Stimulated activated CD8-positive, alpha-beta memory T cell treated with anti-CD3 and anti-CD28 coated beads, Interleukin-4, amount 100 ng/mL, for 24 hours (primary cell): ENCODE results near the gene TK2.

Experiments used
- DNase-seq: peaks from one replicate; pipeline ENCODE4 v3.0.0-alpha.2; 2020; ENCODE audit warnings: low read depth

Gene TK2

DNA sequence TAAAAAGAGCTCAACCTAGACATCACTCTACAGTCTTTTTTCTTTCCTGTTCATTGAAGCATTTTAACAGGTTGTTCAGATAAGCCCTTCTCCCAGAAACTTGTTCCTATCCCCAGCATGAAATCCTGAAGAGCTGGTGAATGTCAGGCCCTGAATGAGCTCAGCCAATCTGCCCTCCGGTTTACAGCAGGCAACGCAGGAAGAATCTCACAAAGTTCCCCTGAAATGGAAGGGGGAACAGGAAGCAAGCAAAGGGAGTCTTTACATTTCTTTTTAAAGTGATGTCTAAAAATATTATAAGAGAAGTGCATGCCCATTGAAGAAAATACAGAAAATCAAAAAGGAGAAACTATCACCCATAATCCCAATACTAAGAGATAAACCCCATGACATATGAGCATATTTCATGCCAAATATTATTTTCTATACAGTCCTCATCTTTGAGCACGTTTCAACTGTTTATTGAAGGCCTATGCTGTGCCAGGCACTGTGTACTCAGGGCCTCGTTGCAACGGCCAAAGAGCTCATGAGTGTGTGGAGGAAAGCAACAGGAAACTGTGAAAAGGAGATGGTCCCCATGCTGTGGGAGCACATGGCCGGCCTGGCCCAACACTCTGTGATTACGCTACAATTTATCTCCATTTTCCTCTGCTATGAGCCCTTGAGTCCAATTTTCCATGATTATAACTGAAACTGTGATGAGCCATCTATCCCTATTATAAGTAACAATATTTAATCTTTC is 5.7 kb downstream of the TK2 start:
- DNase-seq, result no peak

DNA sequence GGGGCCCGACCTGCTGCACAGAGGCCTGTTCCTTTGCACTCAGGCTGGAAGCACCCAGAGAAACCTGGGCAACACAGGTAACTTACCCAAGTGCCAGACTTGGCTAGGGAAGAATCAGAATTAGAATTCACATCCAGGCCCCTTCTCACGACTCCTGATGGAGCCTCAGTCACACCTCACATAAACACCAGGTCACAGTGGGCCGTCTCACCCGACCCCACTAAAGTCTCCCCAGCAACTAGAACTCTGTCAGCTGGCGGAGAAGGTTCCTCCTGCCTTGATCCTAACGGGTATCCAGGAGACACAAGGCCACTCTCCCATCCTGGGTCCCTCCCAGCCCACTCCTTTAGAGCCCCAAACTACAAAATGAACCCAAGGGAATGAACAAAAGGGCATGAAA is 6.4 kb downstream of the TK2 start:
- no peak for DNase-seq

DNA sequence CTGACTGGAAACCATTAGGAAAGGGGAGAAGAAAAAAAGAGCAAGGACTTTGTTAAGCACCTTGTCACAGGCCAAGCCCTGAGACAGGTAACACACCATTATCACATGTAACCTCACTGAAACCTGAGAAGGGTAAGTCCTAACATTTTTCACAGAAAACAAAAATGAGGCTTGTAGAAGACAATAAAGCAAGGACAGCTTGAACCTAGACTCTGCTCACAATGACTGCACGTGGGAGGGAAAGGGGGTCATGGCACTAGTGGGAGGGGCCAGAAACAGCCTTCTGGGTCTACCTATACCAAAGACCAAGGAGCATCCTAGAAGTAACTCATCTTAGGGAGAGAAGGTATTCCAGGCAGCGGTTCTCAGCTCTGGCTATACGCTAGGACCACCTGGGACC is 7.5 kb downstream of the TK2 start:
- DNase-seq, result no peak

DNA sequence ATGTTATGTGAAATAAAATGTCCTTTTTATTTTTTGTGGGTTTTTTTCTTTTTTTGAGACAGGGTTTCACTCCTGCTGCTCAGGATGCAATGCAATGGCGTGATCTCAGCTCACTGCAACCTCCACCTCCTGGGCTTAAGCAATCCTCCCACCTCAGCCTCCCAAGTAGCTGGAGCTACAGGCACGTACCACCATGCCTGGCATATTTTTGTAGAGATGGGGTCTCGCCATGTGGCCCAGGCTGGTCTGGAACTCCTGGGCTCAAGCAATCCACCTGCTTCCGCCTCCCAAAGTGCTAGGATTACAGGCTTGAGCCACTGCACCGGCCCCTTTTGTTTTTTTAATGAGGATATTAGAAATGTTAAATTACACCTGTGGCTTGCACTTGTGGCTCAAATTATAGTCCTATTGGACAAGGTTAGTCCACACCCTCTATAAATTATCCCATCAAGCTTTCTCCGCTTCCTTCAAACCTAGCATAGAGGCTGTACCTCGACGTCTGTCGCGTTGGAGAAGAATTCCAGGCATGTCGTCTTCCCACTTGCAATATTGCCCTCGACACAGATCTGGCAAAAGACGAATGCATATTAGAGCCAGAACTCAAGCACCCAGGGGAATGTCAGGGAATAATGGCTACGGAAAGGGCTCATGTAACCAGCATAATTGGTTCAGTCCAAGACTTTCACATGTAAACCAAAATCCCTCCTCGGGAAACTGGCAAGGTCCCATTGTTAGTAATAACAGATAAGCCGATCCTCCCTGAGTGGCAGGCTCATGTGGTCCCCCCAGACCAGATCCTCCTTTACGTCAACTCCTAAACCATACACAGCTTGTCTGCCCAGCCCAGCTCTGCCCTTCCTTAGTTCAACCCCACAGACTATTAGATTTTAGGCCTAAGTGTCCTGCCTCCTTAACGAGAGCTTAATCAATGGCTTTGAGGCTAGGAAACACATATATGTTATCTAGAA is 8.2 kb downstream of the TK2 start:
- no peak for DNase-seq

DNA sequence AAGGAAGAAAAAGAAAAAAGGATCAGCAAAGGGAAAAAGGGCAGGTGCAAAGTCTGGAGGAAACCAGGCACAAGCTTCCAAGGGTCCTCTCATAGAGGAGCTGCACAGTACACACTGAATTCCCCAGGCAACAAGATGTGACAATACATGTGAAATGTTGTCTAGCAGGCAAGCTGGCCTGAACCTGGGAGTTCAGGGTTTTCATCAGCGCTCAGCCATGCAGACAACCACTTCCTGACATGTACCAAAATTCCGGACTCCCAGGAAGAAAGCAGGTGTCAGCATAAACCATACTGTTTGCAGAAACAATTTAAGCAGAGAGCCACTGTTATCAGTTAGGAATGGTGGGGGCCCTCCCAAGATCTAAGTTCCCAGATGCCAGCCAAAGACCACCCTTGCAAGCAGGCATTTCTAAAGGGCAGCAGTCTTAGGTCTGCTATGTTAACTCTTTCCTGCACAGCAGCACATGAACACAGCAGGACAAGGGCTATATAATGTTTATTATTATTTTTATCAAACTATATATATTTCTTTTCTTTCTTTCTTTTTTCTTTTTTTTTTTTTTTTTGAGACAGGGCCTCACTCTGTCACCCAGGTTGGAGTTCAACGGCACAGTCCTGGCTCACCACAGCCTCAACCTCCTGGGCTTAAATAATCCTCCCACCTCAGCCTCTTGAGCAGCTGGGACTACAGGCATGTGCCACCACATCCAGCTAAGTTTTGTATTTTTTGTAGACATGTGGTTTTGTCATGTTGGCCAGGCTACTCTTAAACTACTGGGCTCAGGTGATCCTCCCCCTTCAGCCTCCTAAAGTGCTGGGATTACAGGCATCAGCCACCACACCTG is 10.1 kb downstream of the TK2 start:
- no peak for DNase-seq

DNA sequence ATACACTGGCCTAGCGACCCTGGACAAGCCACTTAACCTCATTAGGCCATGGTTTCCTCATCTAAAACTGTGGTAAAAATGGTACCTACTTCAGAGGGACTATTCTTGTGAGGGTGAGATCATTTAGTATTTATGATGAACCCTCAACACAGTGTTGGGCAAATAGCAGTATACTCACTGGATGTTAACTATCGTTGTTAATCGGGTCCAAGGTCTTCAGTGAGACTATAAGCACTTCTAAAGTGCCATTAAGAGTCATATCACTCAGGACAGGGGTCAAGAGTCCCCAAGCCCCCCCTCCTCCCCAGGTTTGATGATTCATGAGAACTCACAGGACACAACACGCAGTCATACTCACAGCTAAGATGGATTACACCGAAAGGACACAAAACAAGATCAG is 11.0 kb downstream of the TK2 start:
- no peak for DNase-seq

DNA sequence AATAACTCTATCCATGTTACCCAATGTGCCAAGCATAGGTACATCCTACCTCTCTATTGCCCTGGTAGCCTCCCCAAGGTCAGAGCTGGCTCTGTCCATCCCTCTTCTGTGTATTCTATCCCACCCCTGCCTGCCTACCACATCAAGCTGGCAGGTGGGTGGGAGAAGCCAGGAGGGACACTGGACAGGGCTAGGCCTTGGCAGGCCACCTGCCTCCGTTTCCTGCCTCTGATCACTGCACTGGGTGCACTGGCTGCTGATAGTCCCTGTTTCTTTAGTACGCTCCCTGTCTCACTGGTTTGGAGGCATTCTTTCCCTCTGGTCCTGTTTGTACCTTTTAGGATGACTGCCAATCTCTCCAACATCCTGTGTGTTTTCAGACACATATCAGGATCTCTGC is 12.7 kb downstream of the TK2 start:
- no peak for DNase-seq

DNA sequence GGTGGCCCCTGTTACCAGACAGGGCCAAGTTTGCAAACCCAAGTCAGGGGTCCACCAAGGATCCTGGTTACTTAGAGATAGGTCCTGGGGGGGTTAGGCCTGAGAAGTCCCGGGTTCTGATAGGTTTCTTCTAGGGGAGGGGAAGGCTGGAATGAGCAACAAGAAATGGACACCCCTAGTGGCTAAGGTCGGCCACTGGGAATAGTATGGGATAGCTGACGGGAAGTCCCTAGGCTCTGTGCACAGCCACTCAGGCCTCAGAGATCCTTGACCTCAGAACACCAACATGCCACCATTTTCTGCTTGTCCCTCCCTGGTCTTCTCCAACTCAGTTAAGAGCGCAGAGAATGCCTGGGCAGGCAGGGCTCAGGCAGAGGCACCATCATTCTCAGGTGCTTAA is 13.4 kb downstream of the TK2 start:
- no peak for DNase-seq

DNA sequence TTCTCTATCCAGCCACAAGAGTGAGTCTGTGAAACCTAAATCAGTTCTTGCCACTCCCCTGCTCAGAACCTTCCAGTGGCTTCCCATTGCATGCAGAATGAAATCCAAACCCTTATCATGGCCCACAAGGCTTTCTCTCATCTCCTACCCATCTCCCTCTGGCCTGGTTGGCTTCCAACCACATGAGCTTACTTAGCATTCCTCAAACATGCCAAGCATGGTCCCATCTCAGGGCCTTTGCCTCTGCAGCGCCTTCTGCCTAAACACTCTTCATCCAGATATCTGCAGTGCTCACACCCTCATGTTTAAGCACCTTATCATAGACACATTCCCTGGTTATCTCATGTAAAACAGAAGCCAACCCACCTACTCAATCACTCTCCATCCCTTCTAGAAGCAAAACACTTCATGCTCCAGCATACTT is 15.5 kb downstream of the TK2 start:
- DNase-seq, result no peak

DNA sequence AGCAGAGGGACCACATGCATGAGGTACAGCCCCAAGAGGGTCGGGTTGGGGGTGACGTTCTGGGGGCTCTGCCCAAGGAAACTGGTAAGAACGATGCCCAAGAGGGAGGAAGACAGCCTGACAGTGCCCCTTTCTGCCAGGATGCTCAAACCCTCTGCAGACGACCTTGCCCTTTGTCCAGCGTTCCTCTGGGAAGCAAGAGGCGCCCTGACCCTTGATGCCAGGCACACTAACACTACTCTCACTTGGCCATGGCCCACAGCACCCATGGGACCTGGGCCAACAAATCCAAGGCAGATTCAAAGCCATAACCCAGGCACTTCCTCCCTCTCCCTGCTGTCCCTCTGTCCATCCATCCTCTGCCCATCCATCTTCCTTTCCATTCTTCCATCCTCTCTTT is 20.4 kb downstream of the TK2 start:
- no peak for DNase-seq

DNA sequence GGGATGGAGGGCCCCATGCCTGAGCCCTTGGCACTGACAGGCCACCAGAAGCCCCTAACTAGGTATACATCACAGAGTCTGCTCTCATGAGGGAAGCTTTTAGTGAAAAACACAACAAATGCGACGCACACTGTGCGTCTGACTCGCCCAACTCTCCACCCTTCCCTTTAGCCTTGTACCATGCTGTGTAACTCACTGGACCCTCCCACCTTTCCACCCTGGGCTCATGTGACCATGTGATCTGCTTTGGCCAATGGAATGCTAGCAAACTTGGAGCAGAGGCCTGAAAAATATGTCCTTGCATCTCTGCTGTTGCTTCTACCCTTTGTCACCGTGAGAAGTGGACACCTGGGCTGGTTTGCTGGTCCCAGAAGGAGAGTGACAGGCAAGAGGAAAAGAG is 21.6 kb downstream of the TK2 start:
- DNase-seq, result no peak

DNA sequence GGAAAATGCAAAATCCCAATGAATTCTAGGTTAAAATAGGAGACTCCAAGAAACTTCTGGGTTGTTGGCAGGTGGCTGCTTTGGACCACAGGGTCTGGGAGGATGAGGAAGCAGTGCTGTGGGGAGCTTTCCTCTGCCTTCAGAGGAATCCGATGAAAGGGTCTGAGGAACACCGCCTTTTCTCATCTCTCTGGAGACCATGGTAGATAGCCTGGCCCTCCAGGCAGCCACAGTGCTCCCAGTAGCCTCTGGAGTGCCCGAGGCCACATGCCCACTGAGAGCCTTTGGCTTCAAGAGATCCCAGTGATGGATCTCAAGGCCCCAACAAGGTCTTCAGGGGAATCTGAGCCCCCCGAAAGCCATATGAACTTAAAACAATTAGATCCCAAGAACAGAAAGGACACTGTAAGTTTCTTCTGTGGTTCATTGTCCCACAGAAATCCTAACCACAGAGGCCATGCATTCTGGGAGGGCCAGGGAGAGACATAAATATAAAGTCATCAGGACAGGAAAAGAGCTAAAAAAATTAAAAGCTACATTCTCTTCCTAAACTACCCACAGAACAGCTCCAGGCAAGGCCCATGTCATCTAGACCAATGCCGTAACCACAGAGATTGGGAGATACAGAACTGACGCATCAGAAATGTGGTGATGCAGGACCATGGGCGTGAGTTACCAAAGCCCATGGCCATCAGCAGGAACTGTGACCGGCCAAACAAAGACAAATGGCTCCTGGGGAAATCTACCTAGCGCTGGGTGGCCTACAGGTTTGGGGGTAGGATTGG is 24.3 kb downstream of the TK2 start:
- DNase-seq, result no peak

DNA sequence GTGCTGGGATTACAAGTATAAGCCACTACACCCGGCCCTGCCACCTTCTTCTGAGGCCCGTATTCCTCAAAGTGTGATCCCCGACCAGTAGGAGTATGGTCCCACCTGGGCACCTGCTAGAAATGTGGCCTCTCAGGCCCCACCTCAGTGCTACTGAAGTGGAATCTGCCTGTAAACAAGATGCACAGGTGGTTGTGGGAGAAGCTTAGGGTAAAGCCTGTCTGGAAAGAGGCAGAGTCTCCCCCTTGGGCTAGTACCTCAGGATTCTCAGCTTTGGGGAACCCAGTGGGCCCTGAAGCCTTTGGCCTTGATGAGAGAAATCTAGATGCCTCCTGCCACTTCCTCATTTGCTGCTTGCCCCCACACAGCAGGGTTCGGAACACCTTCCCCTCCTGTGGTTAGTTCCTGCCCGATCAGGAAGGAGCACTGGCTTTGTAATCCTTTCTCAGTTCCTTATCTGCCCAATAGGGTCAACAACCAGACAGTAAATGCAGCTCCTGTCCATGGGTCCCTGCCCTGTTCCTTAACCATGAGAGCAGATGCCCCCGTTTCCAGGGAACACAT is 25.2 kb downstream of the TK2 start:
- no peak for DNase-seq

DNA sequence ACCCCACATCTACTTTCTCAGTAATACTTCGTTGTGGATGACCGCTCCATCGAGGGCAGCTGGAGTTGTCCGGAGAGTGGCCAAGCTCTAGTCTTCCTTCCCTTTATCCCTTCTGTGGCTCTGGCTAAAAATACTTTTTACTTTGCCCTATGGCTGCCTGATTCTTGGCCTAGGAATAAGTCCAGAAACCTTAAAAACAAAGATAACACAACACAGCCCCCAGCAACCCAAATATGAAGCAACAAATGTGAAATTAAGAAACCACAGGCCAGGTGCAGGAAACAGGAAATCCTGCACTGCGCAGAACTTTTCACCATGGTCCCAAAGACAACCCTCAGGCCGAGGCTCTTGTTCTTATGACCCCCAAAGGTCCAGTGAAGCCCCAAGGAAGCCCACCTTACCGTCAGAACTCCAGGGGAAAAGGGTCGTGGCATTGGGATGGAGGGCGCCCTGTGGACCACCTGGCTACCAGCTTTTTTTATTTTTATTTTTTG is 26.0 kb downstream of the TK2 start:
- DNase-seq, result no peak

DNA sequence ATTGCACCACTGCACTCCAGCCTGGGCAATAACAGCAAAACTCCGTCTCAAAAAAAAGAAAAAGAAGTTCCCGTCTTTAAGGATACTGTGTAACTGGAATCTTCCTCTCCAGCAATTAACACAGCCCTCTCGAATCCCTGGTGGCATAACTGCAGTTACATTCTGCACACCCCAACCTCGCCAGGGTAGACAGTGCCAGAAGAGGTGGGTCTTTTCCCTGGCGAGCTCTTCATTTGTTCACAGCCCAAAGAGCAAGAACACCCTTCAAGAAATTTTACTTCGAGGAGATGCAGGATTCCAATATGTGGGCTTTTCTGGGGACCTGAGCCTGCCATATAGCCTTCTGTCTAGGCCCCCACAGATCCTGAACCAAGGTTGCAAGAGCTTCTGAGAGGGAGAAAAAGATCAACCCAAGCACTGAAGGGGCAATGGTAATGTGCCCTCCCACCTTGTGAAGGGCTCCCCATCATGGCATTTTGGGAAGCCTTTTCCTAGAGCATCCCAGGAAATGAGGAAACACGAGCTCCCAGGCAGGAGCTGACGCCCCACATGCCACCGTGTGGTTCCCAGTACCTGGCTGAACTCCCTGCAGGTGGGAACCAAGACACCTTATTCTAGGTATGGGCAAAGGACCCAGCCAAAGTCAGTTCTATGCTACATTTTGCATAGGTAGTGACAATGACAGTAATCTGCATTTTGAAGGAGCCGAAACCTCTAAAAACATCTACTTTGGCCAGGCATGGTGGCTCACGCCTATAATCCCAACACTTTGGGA is 26.9 kb downstream of the TK2 start:
- no peak for DNase-seq

DNA sequence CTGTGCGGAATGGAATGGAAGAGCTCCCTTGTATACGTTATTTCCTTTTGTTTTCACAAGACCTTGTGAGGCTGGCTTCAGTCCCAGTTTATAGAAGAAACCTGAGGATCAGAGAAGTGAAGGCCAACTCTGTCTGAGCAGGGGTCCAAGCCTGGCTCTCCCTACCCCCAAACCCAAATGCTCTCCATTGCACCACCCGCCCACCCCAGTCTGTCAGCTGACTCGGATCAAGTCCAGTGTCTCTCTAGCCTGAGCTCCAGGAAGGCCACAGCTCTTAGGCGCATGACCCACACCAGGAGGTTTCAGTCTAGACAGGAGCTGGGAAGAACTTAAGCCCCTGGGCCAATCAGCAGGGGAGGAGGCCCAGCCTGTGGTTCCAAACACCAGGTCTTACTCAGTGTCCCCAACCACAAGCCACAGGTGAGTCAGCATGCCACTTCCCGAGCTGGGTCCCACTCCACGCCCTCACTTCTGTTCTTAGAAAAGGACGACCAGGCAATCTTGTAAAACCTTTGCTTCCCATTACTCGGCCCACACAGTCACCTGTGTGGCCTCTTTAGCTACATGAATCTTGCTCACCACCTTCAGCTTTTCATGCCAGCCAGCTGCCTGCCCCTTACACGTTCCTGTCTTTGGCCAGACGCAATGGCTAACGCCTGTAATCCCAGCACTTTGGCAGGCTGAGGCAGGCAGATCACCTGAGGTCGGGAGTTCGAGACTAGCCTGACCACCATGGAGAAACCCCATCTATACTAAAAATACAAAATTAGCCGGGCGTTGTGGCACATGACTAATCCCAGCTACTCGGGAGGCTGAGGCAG is 27.8 kb downstream of the TK2 start:
- DNase-seq, result peak; percentile 90

DNA sequence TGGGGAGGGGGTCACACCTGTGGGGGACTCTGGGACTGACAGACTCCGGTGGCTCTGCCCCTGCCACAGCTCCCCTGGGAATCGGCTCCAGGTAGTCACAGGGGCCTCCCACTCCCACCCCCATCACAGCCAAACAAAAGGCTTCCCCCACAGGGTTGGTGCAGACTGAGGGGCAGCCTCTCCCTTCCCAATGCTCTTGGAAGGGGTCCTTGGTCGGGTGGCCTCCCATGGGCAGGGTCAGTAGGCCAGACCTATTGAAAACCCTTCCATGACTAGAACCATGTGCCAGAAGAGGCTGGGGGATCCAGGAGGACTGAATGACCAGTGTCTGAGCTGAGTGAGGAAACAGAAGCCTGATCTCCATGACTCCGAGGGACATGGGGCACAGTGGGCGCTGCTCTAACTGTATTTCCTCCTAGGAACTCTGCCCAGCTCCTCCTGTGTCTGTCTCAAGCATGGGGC is 28.6 kb downstream of the TK2 start:
- DNase-seq, result no peak

DNA sequence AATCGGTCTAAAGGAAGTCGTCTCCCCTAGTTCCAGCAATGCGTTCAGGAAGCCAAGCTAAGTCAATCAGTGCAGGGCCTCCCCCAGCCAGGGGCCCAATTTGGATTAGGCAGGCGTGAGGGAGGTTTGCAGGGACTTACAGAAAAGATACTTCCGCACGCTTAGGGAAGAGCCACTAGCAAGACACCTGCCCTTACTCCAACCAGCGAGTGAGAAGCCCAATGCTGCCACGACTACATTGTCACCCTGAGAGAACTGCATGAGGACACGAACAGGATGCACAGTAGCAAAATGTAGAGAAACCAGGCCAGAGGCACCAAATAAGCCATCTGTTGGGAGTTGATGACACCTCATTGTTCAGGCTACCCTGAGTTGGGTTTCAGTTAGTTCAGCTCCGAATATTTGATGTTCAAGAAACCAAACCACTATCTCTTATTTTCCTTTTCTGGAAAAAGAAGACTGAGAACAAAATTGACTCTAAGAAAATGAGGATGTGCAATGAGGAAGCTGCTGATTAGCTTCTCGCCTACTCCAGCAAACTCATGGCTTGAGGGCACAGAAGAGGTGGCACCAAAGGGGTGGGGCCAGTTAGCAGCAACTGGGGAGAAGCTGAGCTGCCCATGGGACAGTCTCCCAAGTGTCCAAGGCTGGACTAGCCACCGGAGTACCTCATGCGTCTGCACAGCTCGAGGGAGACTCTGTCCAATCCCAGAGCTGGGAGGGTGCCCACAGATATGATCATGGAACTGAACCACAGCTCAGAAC is 29.3 kb downstream of the TK2 start:
- DNase-seq, result no peak
